Ovary (tissue), 3 donors: ENCODE results near the gene FOXP1.

Experiments used
- CTCF ChIP-seq, 3 donors: fragments of 450-650 bp in 2 of 3; fragments of 200-600 bp in 1 of 3; IDR thresholded peaks; one replicate each; pipeline versions ENCODE4 v1.5.1 to v1.8.0; 2016 to 2022; ENCODE audit warnings: antibody characterized with exemption in 3 of 3, mild to moderate bottlenecking in 1 of 3
- POLR2A ChIP-seq: fragments of 450-650 bp; IDR thresholded peaks from one replicate; pipeline ENCODE4 v1.6.1; 2017; ENCODE audit warnings: antibody characterized with exemption, mild to moderate bottlenecking, moderate library complexity
- donor health status: DM: no; HTN: no; CAD: no.

GRCh38 chr3:70988111-70988510 lies 595.4 kb downstream of the FOXP1 start:
- TF ChIP-seq CTCF (IDR thresholded peaks at IDR 0.05) (no peak), POLR2A (no peak)
